NCI-H1436 (cell line): ENCODE data around the gene TPMT.
"Not testable (repeated sequence)": the region's sequence is repeated elsewhere in the genome, so short reads cannot be mapped to it uniquely, and the experiment has no call there.

Source experiments
- DNase-seq: peaks from one replicate; lab custom pipeline; 2025; lab: John Stamatoyannopoulos, UW

TPMT gene

GRCh38 chr6:18155864-18156421 is 1.1 kb upstream of the TPMT start:
- peak; percentile 67 for DNase-seq

DNA sequence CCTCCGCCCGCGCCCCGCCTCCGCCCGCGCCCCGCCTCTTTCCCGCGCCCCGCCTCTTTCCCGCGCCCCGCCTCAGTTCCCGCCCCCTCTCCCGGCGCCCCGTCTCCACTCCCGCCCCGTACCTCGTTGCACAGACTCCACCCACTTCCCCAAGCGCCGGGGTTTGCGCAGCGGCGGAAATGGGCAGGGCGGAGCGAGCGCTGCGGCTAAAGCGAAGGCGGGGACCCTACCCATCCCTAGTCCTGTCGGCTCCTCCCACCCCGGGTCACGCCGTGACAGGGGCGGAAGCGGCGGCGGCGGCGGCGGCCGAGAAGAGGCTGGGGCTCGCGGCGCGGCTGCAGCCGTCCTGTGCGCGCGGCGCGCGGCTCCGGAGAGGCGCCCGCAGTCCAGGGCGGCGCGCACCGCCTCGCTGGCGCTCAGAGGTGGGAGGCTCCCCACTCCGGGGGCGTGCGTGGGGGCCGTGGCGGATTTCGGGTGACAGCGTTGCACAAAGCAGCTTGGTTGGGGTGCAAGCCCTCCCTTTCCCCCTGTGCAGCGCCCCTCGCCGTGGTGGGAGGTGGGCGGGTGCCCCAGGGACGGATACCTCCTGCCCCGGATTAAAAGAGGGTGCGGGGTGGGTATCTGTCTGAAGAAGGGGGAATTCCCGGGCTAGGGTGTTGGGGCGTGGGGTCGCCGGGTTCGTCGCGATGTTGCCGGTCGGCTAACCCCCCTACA is 430 bp upstream of the TPMT start, which contains the start of gene KDM1B:
KDM1B (plus strand) TSS at position 273 of the 714 bp plus-strand sequence. CDS start 4,474 bp downstream, outside the sequence.
- peak; percentile 97 for DNase-seq

- DNase-seq: no peak
Measured at GRCh38 chr6:18153311-18153703, 1.6 kb downstream of the TPMT start.

- no peak for DNase-seq
Measured at GRCh38 chr6:18151801-18152200, 3.1 kb downstream of the TPMT start.

- DNase-seq: not testable (repeated sequence)
Measured at GRCh38 chr6:18151391-18151790, 3.5 kb downstream of the TPMT start.

DNA sequence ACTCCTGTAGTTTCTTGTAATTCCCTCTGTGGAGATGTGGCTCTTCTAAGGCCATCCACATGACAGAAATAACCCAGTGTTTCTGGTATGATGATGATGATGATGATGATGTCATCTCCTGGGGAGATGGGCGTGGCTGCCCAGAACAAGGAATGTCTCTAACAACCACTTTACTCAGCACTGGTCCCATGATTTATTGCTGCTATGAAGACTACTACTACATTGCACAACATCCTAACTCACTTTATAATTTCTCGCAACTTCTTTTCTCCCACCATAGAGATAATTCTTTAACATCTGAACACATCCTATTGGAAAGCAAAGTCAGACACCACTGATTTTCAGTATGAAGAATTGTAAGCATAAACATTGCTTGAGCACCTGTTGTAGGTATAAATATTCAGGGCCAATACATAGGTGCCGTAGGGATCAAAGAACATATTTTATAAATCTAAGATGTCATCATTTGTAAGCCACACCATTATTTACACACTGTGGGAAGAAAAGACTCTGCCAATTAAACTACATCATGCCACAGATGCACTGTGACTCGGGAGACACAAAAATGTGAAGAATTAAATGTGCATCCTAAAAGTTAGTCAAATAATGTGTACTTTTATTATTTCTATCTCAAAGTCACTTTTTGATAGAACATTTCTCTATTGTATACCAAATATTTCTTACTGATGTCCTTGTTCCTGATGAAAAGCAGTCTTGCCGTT is 6.4 kb downstream of the TPMT start:
- no peak for DNase-seq

DNA sequence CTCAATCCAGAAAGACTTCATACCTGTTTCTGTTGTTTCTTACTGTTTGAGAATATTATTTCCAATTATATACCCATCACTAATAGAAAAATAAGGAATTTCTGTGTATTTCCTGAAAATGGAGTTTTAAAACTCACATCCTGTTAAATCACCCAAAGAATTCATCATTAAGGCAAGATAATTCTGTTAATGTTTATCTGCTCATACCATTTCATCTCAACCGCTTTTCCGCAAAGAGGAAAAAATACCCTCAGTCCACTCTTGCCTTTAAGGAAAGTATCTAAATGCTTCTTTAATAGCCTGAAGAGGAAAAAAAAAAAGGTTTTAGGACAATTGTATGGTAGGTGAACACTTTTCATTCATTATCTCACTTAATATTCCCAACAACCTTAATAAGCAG is 7.3 kb downstream of the TPMT start:
- DNase-seq: no peak

DNA sequence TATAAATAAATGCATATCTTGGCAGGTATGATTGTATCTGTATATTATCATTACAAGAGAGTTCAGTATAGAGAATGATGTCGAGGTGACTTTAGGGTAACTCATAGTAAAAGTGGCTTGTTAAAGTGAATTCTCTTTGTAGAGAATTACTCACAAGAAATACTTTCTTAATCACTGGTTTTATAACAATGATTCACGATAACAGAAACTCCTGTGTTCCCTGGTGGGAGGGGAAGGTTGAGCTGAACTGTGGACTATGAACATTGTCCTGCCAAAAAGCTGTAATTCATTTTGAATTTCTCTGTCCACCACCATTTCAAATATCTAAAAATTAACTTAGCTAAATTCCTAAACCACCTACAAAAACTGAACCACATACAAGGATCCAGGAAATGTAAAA is 7.7 kb downstream of the TPMT start:
- no peak for DNase-seq

GRCh38 chr6:18142591-18142861 is 12.4 kb downstream of the TPMT start:
- DNase-seq: no peak

DNA sequence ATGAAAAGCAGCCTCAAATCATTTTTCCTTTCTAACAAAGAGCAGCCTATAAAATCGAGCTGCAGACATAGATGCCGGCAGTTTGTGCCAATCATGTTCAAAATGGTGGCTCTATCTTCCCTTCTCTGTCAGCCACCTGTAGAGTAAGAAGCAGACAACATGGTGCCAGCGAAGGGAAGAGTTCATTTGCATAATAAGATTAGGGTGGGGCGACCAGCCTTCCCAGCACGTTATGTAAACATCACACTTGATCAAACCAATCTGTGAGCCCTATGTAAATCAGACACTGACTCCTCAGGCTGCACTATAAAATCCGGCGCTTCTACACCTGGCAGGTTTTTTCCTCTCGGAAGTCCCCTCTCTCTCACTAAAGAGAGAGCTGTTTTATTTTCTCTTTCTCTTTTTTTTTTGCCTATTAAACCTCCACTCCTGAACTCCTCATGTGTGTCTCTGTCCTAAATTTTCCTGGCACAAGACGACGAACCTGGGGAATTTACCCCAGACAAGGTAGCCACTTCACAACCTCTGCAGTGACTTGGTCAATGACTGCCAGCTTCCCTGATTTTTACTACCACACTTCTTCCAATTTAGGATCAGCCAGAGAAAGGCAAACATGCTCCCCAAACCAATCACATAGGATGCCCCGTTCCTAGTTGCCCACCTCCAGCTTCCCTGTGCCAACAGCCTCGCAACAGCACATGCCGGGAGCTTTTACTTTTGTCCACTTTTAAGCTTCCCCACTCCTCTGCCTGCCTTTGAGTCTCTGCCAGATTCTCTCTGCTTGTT is 12.9 kb downstream of the TPMT start:
- DNase-seq: peak; percentile 53

DNA sequence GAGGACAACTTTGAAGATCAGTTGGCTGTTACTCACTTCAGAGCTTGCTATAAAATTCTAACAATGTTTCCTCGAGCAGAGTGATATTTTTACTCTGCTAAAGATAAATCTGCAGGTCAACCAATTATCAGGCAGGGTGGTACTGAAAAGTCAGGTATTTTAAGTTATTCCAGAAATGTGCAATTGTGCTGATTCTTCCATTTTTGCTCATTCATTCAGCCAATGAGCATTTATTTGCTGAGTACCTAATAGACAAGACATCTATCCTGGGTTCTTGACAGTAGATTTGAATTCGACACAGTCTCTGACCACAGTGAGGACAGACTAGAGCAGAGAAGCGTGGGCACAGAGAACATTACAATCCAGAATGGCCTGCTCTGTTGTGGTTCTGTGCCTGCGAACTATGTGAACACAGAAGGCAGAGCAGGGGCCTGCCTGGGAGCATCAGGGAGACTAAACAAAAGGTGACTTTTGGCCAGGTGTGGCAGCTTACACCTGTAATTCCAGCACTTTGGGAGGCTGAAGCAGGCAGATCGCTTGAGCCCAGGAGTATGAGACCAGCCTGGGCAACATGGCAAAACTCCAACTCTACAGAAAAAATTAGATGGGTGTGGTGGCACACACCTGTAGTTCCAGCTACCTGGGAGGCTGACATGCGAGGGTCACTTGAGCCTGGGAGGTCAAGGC is 14.8 kb downstream of the TPMT start:
- DNase-seq: no peak

- no peak for DNase-seq
Measured at GRCh38 chr6:18138906-18139305, 16.0 kb downstream of the TPMT start.

- no peak for DNase-seq
Measured at GRCh38 chr6:18136260-18136659, 18.6 kb downstream of the TPMT start.

- DNase-seq: no peak
Measured at GRCh38 chr6:18135171-18135570, 19.7 kb downstream of the TPMT start.

GRCh38 chr6:18132346-18132745 is 22.5 kb downstream of the TPMT start:
- DNase-seq: no peak

- no peak for DNase-seq
Measured at GRCh38 chr6:18126121-18126520, 28.8 kb downstream of the TPMT start.

- DNase-seq: no peak
Measured at GRCh38 chr6:18122128-18123093, 32.5 kb downstream of the TPMT start, which contains the start of gene NHLRC1. TSS of gene NHLRC1 (minus strand) at chr6:18122677. CDS start at chr6:18122606, 71 bp downstream.

GRCh38 chr6:18121580-18122127 is 33.2 kb downstream of the TPMT start:
- DNase-seq: no peak

DNA sequence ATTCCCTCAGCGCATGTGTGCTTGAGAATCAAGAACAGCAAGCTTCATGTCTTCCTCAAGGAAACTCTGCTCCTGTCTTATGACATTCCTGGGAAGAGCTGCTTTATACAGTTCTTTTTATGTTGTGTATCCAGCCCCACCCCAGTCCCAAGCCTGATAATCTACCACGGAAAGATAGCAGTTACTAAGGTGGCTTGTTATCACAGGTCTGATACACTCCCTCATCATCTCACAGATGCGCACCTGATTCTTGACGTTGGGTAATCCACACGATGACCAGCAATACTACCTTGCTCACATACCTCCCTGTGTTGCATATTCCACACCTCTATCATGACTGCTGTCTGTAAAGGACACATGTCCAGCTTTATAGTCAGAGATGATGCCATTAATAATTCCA is 35.6 kb downstream of the TPMT start:
- DNase-seq: no peak

DNA sequence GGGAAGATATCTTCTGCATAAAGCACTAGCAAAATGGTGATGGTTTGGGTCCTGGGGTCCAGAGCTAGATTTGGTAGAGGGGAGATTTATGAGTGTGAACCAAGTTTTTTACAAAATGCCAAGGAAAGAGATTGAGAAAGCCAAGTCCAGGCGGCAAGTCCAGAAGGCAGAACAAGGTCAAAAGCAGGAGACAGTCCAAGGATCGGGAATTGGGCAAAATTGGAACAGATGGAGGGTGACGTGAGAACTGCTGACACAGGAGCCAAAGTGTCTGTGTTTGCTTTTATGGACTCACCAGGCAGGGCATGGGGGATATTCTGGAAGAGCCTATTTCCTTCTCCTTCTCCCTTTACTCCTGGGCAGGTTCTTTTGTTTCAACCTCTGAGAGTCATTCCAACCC is 36.5 kb downstream of the TPMT start:
- no peak for DNase-seq
